GM12878 (cell line): ENCODE data around the gene ANKRD33. TPM values are rescaled to one million over a fixed set of nuclear protein-coding genes. Genes with fewer than 3 reads are reported as not detected.

Source experiments
- ATAC-seq: fragments of 200-7000 bp; cut with Tn5 transposase; 3 replicates; pipeline ENCODE4 v1.9.1; 2020; ENCODE audit warnings: mild to moderate bottlenecking, moderate library complexity
- BruUV-seq: library from RNA; stranded (reverse); fragments of 400-500 nt; replicated peaks from 2 replicates; lab custom pipeline; 2021; lab: Mats Ljungman, UMichigan
- CTCF ChIA-PET: fragments of 300-600 bp; sonication (Branson Sonifier 250); formaldehyde crosslinking; extraction: SDS; loops from one replicate; lab custom pipeline; 2021; ENCODE audit warnings: inconsistent platforms; lab: Yijun Ruan, JAX
- POLR2A ChIA-PET: fragments of 350-600 bp; formaldehyde crosslinking; extraction: SDS; loops from one replicate; lab custom pipeline; 2021; ENCODE audit warnings: inconsistent platforms; lab: Charles Lee
- RAD21 ChIA-PET: fragments of 300-600 bp; sonication (Branson Sonifier 250); formaldehyde crosslinking; loops from one replicate; lab custom pipeline; 2023; ENCODE audit warnings: antibody characterized with exemption; ENCODE audit not compliant: unreplicated experiment; lab: Charles Lee
- SMC1A ChIA-PET: fragments of 300-600 bp; sonication (Branson Sonifier 250); formaldehyde crosslinking; loops from one replicate; lab custom pipeline; 2023; ENCODE audit not compliant: unreplicated experiment, uncharacterized antibody; lab: Charles Lee
- DNase-seq: peaks from one replicate; pipeline ENCODE4 v3.0.0-alpha.2; 2011; ENCODE audit warnings: low read depth, low spot score
- FAIRE-seq: peaks from 3 replicates; lab custom pipeline; 2011; peaks lifted over from hg19 to GRCh38; lab: Jason Lieb, UNC
- H2AFZ ChIP-seq: 2 replicates; pipeline ENCODE4 v1.6.0; 2011; ENCODE audit warnings: low read depth, low read length, control low read depth; ENCODE audit not compliant: control insufficient read depth
- H3K27ac ChIP-seq: 2 replicates; pipeline ENCODE4 v1.5.1; 2011; ENCODE audit warnings: control low read depth; ENCODE audit not compliant: control insufficient read depth, insufficient read depth
- H3K27me3 ChIP-seq, 2 experiments: replicated peaks in 1 of 2; 2 replicates each; pipeline versions ENCODE4 v1.6.0 to v1.6.1; 2011; ENCODE audit warnings: low read length in 1 of 2; ENCODE audit not compliant: control insufficient read depth in 2 of 2, insufficient read depth in 2 of 2
- H3K36me3 ChIP-seq, 2 experiments: 2 replicates each; pipeline ENCODE4 v1.5.1; 2011; ENCODE audit warnings: low read length in 1 of 2; ENCODE audit not compliant: control insufficient read depth in 2 of 2, insufficient read depth in 2 of 2
- H3K4me1 ChIP-seq: 2 replicates; pipeline ENCODE4 v1.6.1; 2011; ENCODE audit warnings: mild to moderate bottlenecking, low read length, moderate library complexity, mixed read lengths; ENCODE audit not compliant: control insufficient read depth, insufficient read depth
- H3K4me2 ChIP-seq: 2 replicates; pipeline ENCODE4 v1.6.0; 2011; ENCODE audit warnings: control low read depth; ENCODE audit not compliant: control insufficient read depth, insufficient read depth
- H3K4me3 ChIP-seq: fragments of 200-600 bp; sonication (generic); 2 replicates; pipeline ENCODE4 v1.5.1; 2016
- H3K79me2 ChIP-seq: 2 replicates; pipeline ENCODE4 v1.6.0; 2011; ENCODE audit warnings: low read length; ENCODE audit not compliant: control insufficient read depth, insufficient read depth
- H3K9ac ChIP-seq: 2 replicates; pipeline ENCODE4 v1.8.0; 2011; ENCODE audit warnings: low read length, control low read depth, mixed read lengths; ENCODE audit not compliant: control insufficient read depth, insufficient read depth
- H3K9me3 ChIP-seq: replicated peaks from 3 replicates; pipeline ENCODE4 v1.5.1; 2011; ENCODE audit warnings: mild to moderate bottlenecking, low read length; ENCODE audit not compliant: control insufficient read depth, insufficient read depth
- H4K20me1 ChIP-seq: 2 replicates; pipeline ENCODE4 v1.6.0; 2011; ENCODE audit not compliant: control insufficient read depth, insufficient read depth
- CUX1 ChIP-seq: IDR thresholded peaks from 2 replicates; pipeline ENCODE4 v1.6.1; 2012; ENCODE audit warnings: improper control_type of control experiment, low read depth, low read length; ENCODE audit not compliant: insufficient replicate concordance
- IKZF1 ChIP-seq: fragments of 450-650 bp; conservative IDR thresholded peaks from 2 replicates; pipeline ENCODE4 v1.6.1; 2017; ENCODE audit warnings: antibody characterized with exemption, mild to moderate bottlenecking
- SPI1 ChIP-seq: IDR thresholded peaks from 2 replicates; pipeline ENCODE4 v1.6.1; 2011; ENCODE audit warnings: low read depth, mild to moderate bottlenecking, low read length, moderate library complexity, borderline replicate concordance; ENCODE audit not compliant: insufficient read depth
- WGBS: methylation state at CpG from one replicate; pipeline ENCODE4 v1.1.6; 2016; ENCODE audit warnings: low lambda C conversion rate; ENCODE audit not compliant: insufficient replicate concordance, insufficient coverage; ENCODE audit errors: missing lambda C conversion rate; 5-methylcytosine and 5-hydroxymethylcytosine counted together
- in situ Hi-C: fragments of 300-500 bp; cut with MboI; formaldehyde crosslinking; loops from 9 replicates; pipeline ENCODE4 v1.14.3; 2018; ENCODE audit warnings: mixed read lengths
- intact Hi-C: fragments of 100-400 bp; cut with micrococcal nuclease; formaldehyde crosslinking; loops from one replicate; pipeline ENCODE4 v1.14.2; 2022; ENCODE audit not compliant: unreplicated experiment
- polyA plus RNA-seq, 11 experiments: library from polyadenylated mRNA; depleted of rRNA in 4 of 11; unstranded in 6 of 11; stranded (reverse) in 5 of 11; fragments of >200 nt; fragmentation: Nextera tagmentation in 4 of 11; fragmentation: Illumina TruSeq in 1 of 11; extraction: Ambion mirVana in 4 of 11; extraction: Trizol in 1 of 11; gene quantifications; 1 replicate in 1 of 11; 2 replicates in 10 of 11; pipeline versions ENCODE4 v1.2.1 to v1.2.3, GENCODE V29; 2011 to 2016; ENCODE audit warnings: inconsistent platforms in 2 of 11, missing spikeins in 2 of 11, low read depth in 1 of 11
- total RNA-seq, 4 experiments: library from RNA; depleted of rRNA in 3 of 4; stranded (reverse); fragments of >200 nt in 3 of 4; fragmentation: Illumina TruSeq in 1 of 4; extraction: Trizol in 1 of 4; gene quantifications; 2 replicates each; pipeline versions ENCODE4 v1.2.1 to v1.2.3, GENCODE V29; 2013 to 2021

Gene ANKRD33
- total and polyA plus RNA-seq, 10 of the 15 experiments (the other 5 are each of a cell fraction or from before 2014, with no cell fraction given): not detected

GRCh38 chr12:51905471-51906429, 17.8 kb downstream of the ANKRD33 start:
- SMC1A ChIA-PET: no interaction called here
- Histone ChIP-seq H3K4me1 (no peaks in the 10 kb centered on the region), H4K20me1 (no peaks in the 10 kb centered on the region), H3K4me2 (no peak overlapping the region), H3K9ac (no peak overlapping the region), H3K4me3 (no peak overlapping the region), H3K27ac (no peak overlapping the region)
- RAD21 ChIA-PET: no interaction called here
- in situ Hi-C loops: no loop called here
- CTCF ChIA-PET: interaction anchor here (0.7 kb wide), 1 partner anchor 117 kb away, joined by 3 read pairs; no protein-coding TSS in a partner anchor
- FAIRE-seq (no peak), ATAC-seq (no peak)
- BruUV-seq: no TSS peak
- intact Hi-C loops: no loop called here
- TF ChIP-seq SPI1 (no peak), IKZF1 (no peak)
- TF ChIP-seq, all 136 proteins: peak for 0
- Histone ChIP-seq H3K79me2 (no peaks in the 10 kb centered on the region), H2AFZ (no peak overlapping the region), H3K9me3 (no peaks in the 10 kb centered on the region), H3K36me3 (no peaks in the 10 kb centered on the region), H3K27me3 (peaks cover 7 to 14% of the 10 kb centered on the region in 2 experiments; a peak in 3 of 4 replicates)
- WGBS: 35% methylated on average over 18 of the region's 18 CpGs
- POLR2A ChIA-PET: no interaction called here
- no peak for DNase-seq

GRCh38 chr12:51906430-51907082, 18.7 kb downstream of the ANKRD33 start:
- FAIRE-seq (no peak), DNase-seq (no peak), ATAC-seq (no peak)
- in situ Hi-C loops (no loop called here), intact Hi-C loops (no loop called here)
- Histone ChIP-seq H3K27me3 (peaks cover 12 to 14% of the 10 kb centered on the region in 2 experiments), H4K20me1 (no peaks in the 10 kb centered on the region), H3K27ac (no peak overlapping the region), H3K79me2 (no peaks in the 10 kb centered on the region), H3K36me3 (no peaks in the 10 kb centered on the region), H3K9me3 (no peaks in the 10 kb centered on the region), H3K4me1 (peaks cover 5% of the 10 kb centered on the region; the same call in 1 of the 2 replicates), H3K9ac (no peak overlapping the region), H3K4me2 (no peak overlapping the region), H2AFZ (no peak overlapping the region), H3K4me3 (no peak overlapping the region)
- POLR2A ChIA-PET: no interaction called here
- BruUV-seq: no TSS peak
- TF ChIP-seq CUX1: no peak
- WGBS: 31% methylated on average over 13 of the region's 23 CpGs
- SMC1A ChIA-PET: no interaction called here
- RAD21 ChIA-PET: no interaction called here
- CTCF ChIA-PET: no interaction called here
